Endothelial cell (in vitro differentiated cells): ENCODE measurements around the gene CHRNA4. TPM values are rescaled to one million over a fixed set of nuclear protein-coding genes. Genes with fewer than 3 reads are reported as not detected.

ENCODE experiments used
- DNase-seq: peaks from one replicate; pipeline ENCODE4 v3.0.0; 2021; ENCODE audit warnings: low spot score
- H3K27ac Mint-ChIP-seq: one replicate; pipeline ENCODE4 v1.8.0; 2021; ENCODE audit warnings: mixed read lengths, inconsistent platforms; ENCODE audit not compliant: unreplicated experiment
- H3K27me3 Mint-ChIP-seq: one replicate; pipeline ENCODE4 v1.8.0; 2021; ENCODE audit warnings: mild to moderate bottlenecking, moderate library complexity, mixed read lengths, inconsistent platforms; ENCODE audit not compliant: unreplicated experiment
- H3K36me3 Mint-ChIP-seq: one replicate; pipeline ENCODE4 v1.8.0; 2021; ENCODE audit warnings: mild to moderate bottlenecking, low read depth, mixed read lengths, inconsistent platforms; ENCODE audit not compliant: unreplicated experiment
- H3K4me1 Mint-ChIP-seq: one replicate; pipeline ENCODE4 v1.8.0; 2021; ENCODE audit warnings: mild to moderate bottlenecking, mixed read lengths, inconsistent platforms; ENCODE audit not compliant: unreplicated experiment
- H3K4me3 Mint-ChIP-seq: one replicate; pipeline ENCODE4 v1.8.0; 2021; ENCODE audit warnings: mild to moderate bottlenecking, mixed read lengths, inconsistent platforms; ENCODE audit not compliant: unreplicated experiment
- H3K9me3 Mint-ChIP-seq: one replicate; pipeline ENCODE4 v1.8.0; 2021; ENCODE audit warnings: mixed read lengths, inconsistent platforms; ENCODE audit not compliant: unreplicated experiment
- total RNA-seq: library from RNA; stranded (reverse); fragmentation: NEBNext Ultra II Directional; extraction: Animal tissue kit (Norgen Biotek cat#: 25700); gene quantifications from one replicate; pipeline ENCODE4 v1.2.1, GENCODE V29; 2021; ENCODE audit not compliant: unreplicated experiment
- TF ChIP-seq, protein P1 (sequence below): fragments of 200-600 bp; sonication (generic); IDR thresholded peaks from one replicate; pipeline ENCODE4 v1.5.0; 2021; ENCODE audit warnings: antibody characterized with exemption; ENCODE audit not compliant: unreplicated experiment

The CHRNA4 gene
- total RNA-seq, 1 donor from 2014 or later: 2.6 TPM

- Mint-ChIP-seq H3K27ac (no peak overlapping the region), H3K9me3 (peaks cover 4% of the 10 kb centered on the region), H3K36me3 (peaks cover 5% of the 10 kb centered on the region), H3K27me3 (peaks cover 12% of the 10 kb centered on the region), H3K4me3 (no peak overlapping the region), H3K4me1 (no peaks in the 10 kb centered on the region)
- TF ChIP-seq, protein P1, sequence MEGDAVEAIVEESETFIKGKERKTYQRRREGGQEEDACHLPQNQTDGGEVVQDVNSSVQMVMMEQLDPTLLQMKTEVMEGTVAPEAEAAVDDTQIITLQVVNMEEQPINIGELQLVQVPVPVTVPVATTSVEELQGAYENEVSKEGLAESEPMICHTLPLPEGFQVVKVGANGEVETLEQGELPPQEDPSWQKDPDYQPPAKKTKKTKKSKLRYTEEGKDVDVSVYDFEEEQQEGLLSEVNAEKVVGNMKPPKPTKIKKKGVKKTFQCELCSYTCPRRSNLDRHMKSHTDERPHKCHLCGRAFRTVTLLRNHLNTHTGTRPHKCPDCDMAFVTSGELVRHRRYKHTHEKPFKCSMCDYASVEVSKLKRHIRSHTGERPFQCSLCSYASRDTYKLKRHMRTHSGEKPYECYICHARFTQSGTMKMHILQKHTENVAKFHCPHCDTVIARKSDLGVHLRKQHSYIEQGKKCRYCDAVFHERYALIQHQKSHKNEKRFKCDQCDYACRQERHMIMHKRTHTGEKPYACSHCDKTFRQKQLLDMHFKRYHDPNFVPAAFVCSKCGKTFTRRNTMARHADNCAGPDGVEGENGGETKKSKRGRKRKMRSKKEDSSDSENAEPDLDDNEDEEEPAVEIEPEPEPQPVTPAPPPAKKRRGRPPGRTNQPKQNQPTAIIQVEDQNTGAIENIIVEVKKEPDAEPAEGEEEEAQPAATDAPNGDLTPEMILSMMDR: no peak
- DNase-seq: no peak
These were observed 33.1 kb upstream of the CHRNA4 start for GRCh38 chr20:63394069-63394919.

DNA sequence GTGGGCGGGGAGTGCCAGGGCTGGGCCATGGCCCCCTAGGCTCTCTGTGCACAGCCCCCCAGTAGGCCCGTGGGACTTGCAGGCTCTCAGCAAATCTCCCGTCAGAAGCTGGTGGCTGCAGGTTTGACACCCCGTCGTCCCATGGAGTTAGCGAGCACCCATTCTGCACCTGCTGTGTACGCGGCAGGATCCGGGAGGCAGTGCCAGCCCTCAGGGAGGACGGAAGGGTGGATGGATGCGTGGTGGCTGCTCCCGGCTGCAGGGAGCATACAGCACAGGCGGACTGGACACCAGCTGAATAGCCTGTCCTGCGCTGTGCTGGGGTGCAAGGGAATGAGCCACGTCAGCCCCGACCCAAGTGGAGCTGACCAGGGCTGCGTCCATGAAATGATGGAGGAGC is 32.4 kb upstream of the CHRNA4 start:
- Mint-ChIP-seq H3K4me1 (no peaks in the 10 kb centered on the region), H3K9me3 (peaks cover 4% of the 10 kb centered on the region), H3K27me3 (peaks cover 12% of the 10 kb centered on the region), H3K4me3 (no peak overlapping the region), H3K27ac (no peak overlapping the region), H3K36me3 (peaks cover 5% of the 10 kb centered on the region)
- no peak for DNase-seq
- TF ChIP-seq, protein P1: no peak

DNA sequence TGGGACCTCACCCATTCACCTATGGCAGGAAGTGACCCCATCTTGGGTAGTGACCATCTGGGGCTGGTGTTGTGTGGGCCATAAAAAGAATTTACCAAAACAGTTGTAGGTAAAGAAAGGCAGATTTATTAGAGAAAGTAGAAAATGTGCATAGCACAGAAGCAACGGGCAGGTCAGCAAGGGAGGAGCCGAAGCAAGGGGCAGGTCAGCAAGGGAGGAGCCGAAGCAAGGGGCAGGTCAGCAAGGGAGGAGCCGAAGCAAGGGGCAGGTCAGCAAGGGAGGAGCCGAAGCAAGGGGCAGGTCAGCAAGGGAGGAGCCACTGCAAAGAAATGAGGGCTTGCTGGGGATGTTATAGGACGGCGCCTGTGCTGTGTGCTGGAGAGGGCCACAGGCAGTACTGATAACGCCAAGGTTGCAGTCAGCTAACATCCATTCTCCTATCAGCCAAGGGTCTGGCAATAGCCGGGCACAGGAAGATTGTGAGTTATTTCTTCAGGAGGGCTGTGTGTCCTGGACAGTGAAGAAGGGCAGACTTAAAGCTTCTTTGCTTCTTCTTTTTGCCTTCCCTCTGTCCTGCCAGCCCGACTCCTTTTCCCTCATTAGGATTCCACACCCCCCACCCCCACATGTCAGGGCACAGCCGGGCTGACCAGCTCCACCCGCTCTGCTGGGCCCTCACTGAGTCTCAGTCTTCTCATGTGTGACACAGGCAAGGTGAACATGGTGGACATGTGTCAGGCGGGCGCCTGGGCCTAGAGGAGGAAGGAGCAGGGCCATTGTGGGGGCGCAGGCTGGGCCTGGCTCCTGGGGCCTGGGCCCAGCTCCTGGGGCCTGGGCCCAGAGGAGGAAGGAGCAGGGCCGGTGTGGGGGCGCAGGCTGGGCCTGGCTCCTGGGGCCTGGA is 31.6 kb upstream of the CHRNA4 start:
- Mint-ChIP-seq H3K4me1 (peaks cover 3% of the 10 kb centered on the region), H3K27me3 (peaks cover 12% of the 10 kb centered on the region), H3K27ac (no peak overlapping the region), H3K4me3 (no peak overlapping the region), H3K36me3 (peaks cover 5% of the 10 kb centered on the region), H3K9me3 (peaks cover 4% of the 10 kb centered on the region)
- TF ChIP-seq, protein P1: no peak
- no peak for DNase-seq

- Mint-ChIP-seq H3K36me3 (peaks cover 9% of the 10 kb centered on the region), H3K4me1 (peaks cover 3% of the 10 kb centered on the region), H3K27me3 (peaks cover 8% of the 10 kb centered on the region), H3K4me3 (no peak overlapping the region), H3K9me3 (peaks cover 23% of the 10 kb centered on the region), H3K27ac (no peak overlapping the region)
- DNase-seq: no peak
- TF ChIP-seq, protein P1: no peak
These were observed 26.8 kb upstream of the CHRNA4 start for GRCh38 chr20:63387917-63388316.

- TF ChIP-seq, protein P1: no peak
- DNase-seq: no peak
- H3K4me1 Mint-ChIP-seq: peaks cover 3% of the 10 kb centered on the region
- H3K27ac Mint-ChIP-seq: no peak overlapping the region
- H3K4me3 Mint-ChIP-seq: peak overlapping the region; percentile 59
- H3K9me3 Mint-ChIP-seq: peaks cover 23% of the 10 kb centered on the region
- H3K27me3 Mint-ChIP-seq: peaks cover 8% of the 10 kb centered on the region
- H3K36me3 Mint-ChIP-seq: peaks cover 7% of the 10 kb centered on the region
These were observed 26.2 kb upstream of the CHRNA4 start for GRCh38 chr20:63387393-63387792.
